Mesenteric fat pad (tissue), 1 donor: ENCODE results near the gene TPT1. TPM values are rescaled to one million over a fixed set of nuclear protein-coding genes. Genes with fewer than 3 reads are reported as not detected.
"Not testable (repeated sequence)": the region's sequence is repeated elsewhere in the genome, so short reads cannot be mapped to it uniquely, and the experiment has no call there.

Source experiments
- DNase-seq: peaks from one replicate; pipeline ENCODE4 v3.0.0-alpha.2; 2020; ENCODE audit warnings: low spot score
- total RNA-seq: library from RNA; stranded (reverse); fragmentation: NEBNext Ultra II Directional; extraction: Animal tissue kit (Norgen Biotek cat#: 25700); gene quantifications from one replicate; pipeline ENCODE4 v1.2.1, GENCODE V29; 2021
- donor health status: DM: yes; HTN: yes; CAD: no.

Gene TPT1
- total RNA-seq, 1 donor from 2014 or later: 3,722 TPM

DNA sequence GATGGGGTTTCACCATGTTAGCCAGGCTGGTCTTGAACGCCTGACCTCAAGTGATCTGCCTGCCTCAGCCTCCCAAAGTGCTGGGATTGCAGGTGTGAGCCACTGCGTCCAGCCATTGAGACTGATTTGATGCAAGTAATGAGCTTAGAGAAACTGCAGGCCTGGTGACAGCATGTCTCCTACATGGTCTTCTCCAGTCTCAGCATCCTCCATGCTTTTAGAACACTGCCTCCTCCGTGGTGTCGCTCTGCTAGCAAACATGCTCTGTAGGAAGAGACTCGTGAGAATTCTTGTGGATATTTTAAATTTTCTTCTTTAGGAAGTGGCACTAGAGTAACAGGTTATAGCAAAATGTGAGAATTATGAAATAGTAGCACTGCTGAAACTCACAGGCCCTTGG lies 37.1 kb downstream of the TPT1 start:
- peak; percentile 37 for DNase-seq

DNA sequence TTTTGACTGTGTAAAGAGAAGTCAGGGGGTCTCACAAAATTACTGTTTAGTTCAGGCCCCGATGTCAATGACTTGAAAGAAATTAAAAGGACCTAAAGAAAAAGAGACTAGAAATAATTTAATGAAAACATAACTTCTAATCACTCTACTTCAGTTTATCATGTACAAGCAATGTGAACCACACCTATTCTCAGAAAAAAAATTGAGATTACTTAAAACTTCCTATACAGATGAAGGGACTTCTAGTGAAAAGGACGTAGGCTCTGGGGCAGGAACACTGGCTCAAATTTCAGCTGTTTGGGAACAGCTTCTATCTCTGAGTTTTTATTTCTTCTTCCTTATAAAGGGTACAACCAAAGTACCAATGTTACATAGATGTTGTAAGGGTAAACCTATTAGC lies 38.0 kb downstream of the TPT1 start:
- no peak for DNase-seq

DNA sequence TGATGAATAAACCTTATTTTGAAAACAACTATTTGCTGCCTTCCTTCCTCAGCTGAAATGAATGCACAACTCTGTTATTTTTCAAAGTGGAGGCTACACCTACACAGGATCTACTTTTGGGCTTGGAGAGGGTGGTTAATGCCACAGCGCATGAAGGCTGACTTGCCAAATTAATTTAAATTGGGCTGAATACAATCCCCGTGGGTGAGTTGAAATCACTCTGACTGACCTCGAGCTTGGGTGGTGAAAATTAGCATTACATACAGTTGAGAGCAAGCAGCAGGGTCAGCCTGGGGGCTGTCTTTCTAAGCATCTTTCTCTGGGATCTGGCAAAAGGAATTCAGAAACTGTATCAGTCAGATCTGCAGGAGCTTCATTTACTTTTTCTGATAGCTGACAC lies 38.5 kb downstream of the TPT1 start:
- no peak for DNase-seq

DNA sequence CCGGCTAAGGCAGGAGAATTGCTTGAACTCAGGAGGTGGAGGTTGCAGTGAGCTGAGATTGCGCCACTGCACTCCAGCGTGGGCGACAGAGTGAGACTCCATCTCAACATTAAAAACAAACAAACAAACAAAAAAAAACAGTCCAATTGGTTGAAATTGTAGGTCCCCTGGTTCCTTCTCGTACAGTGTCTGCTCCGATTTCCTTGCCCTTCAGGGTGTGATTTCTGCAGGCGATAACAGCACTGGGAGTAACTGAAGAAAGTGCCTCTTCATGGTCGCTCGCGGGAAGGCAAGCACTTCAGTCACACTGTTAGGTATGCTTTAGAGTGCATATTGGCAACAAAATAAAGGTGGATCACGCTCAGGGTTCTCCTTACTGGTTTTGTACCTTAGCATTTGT lies 39.7 kb downstream of the TPT1 start:
- no peak for DNase-seq

DNA sequence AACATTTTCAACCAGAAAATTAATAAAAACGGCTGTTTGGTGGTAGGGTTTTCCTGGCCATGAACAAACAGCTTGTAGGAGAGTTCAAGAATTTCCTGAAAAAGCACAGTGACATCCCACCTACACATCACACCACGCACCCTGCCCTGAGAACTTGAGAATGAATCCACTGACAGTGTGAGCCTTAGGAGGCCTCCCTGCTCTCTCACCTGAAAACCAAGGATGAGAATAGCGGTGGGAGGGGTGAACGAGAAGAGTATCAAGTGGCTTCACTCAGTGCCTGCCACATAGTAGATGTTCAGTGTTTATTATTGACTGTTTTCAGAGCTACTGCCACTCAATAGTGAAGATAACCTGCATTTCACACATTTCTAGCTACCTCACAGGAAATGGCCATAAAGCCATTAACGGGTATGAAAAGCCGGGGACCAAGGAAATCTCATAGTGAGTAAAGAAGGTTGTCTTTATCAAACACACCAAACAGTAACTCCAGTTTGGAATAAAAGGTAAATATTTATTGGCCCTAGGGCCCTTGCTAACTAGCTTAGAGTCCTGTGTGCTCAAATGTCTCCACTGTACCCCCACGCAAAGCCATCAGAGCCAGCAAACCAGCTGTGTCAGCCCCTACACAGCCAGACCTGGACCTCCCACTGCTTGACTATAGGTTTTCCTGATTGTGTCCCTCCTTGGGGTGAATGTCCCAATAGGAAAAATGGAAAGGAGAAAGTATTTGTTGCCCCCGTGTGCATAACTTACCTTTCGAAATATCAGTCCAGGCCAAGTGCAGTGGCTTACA lies 40.6 kb downstream of the TPT1 start:
- DNase-seq: no peak

DNA sequence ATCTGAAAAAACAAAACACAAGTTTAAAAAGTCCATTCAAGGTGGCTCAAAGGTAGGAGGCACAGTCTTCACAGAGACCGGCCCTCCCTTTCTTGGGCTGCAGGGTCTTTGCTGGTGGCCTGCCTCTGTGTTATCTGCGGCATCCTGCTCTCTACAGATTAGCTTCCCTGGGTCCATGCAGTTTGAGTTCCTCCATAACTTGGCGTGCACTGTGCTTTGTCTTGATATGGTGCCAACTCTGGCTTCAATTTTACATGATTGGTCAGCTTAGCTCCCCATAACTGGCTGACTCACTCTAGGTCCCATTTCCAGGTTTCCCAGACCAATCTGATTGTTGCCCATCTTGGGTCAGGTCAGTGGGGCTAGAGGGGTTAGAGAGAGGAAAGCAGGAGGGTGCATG lies 41.8 kb downstream of the TPT1 start:
- DNase-seq: no peak

DNA sequence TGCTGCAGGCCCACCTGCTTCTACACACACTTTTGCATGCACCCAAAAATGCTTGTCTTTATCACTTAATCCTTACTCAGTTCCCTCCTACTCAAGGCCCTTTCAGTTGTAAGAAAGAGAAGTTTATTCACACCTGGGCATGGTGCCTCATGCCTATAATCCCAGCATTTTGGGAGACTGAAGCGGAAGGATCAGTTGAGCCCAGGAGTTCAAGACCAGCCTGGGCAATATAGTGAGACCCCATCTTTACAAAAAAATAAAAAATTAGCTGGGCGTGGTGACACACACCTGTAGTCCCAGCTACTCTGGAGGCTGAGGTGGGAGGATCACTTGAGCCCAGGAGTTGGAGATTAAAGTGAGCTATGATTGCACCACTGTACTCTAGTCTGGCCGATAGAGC lies 42.4 kb downstream of the TPT1 start:
- DNase-seq: not testable (repeated sequence)

DNA sequence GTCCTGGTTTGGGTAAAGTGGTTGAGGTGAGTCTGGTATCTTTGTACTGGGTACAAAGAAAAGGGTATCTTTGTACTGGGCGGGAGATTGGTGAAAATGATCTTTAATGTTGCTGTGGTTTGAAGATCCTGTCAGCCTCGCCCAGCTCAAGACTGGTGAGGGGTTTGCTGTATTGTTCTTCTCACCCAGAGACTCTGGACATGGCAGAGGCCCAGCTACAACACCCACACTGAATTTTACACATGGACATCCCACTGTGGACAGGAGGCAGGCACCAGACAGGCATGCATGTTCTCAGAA lies 42.8 kb downstream of the TPT1 start:
- DNase-seq: no peak

DNA sequence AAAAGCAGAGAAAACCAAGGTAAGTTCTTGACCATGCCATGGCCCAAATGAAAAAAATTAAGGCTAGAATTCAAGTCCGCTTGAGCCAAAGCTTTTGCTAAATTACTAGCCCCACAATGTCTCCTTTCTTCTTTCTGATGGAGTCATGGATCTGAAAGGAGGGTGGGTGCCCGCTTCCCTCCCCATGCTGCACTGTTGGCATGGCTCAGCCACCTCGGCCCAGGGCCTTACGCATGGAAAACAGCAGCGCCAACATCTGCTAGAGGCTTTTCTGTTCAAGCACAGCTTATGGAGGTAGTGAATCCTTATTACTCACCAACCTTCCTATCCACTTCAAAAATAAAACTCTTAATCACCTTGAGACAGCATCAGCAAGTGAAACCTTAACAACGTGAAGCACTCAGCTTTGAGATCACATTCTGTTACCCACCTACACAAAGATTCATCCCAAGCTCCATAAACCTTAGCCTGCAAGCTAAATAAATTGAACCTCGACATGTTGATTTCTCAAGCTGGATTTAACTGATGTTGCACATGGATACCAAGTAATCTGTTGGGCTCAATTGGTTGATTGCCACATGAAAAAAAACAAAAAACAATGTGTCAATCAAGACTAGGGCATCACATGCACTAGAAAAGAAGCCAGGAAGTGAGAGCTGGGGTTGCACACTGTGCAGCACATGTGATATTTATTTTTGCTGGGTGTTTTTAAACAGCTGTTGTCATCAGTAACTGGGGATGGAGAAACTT lies 43.4 kb downstream of the TPT1 start:
- DNase-seq: no peak

DNA sequence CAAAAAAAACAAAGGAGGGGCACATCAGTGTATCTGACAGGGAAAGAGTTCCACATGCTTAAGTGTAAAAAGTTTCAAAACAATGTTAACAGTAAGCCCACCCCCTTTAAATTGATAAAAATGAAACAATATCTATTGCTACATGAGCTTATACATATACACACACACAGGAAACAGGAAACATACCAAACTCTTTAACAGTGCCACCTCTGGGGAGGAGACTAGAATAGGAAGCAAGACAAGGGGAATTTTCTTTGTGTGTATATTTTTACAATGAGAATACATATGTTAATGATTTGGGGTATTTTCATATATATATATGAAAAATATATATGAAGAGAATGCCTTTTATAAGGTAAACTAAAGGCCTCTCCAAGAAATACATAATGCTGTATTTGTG lies 44.7 kb downstream of the TPT1 start:
- no peak for DNase-seq

DNA sequence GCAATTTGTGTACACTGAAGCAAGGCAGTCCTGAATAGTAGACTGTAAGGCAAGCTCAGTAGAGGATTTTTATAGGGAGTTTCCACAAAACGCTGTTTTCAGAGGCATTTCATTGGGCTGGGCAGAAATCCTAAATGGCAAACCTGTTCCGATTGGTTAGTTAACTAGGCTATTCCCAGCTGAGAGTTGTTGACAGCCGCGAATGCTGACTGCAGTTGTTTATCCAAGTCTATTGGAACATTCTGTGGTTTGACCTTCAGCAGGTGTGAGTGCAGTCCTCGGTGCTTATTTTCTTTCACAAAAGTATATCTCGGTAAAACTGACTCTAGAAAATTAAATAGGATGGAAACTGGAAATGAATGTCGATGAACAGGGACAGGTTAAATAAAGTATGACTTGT lies 45.4 kb downstream of the TPT1 start:
- no peak for DNase-seq

DNA sequence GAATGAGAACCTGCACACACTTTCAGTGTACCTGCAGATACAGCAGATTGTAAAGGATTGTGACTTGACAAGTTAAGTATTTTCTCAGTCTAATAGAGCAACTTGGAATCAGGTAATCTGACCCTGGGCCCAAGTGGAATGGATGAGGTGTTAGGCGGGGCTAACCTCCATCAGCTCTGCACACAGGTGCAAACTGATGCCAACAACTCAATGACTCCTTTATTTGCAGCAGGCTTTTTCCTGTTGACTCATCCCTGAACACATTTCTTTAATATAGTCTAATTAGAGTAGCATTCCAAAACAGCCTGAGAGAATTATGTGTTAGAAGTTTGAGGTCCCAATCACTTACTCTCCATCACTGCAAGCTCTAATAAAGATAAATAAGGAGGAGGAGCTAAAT lies 48.8 kb downstream of the TPT1 start:
- no peak for DNase-seq

DNA sequence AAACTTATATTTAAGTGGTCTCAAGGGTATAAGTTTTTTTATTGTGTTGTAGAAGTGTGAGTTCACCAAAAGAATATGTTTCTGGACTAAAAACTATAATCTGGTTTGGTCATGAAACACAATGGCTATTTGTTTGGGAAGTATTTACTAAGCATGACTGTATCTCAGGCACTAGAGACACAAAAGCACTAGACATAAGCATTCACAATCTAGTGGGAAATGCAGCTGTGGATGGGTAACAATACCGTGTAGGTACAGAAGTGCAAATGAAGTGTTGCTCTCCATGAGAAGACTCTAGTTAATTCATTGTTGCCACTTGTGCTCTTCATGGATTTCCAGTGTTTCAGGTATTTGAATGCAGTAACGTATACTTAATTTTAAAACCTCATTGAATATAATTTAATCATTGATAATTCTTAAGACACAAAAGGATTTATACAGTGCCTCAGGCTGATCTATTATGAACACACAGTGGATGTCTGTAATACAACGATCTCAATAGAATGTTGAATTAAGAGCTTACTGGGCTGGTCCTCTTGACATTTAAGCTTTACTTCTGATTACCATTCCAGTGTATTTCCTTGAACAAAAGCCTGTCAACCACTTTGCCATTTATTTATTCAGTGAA lies 50.9 kb downstream of the TPT1 start:
- DNase-seq: no peak

Other genes starting within 250 kb of the TPT1 start
- gene GTF2F2, start 220.7 kb downstream of the TPT1 start, total RNA-seq: 14.8 TPM
- not detected for gene KCTD4, start 140.1 kb downstream of the TPT1 start, total RNA-seq
- 30.5 TPM for gene SLC25A30, start 77.2 kb upstream of the TPT1 start, total RNA-seq
- gene COG3, start 123.8 kb upstream of the TPT1 start, total RNA-seq: 19.9 TPM